SK-N-SH (cell line): ENCODE results near the gene OBP2A. TPM values are rescaled to one million over a fixed set of nuclear protein-coding genes. Genes with fewer than 3 reads are reported as not detected.

Experiments used
- CTCF ChIA-PET: fragments of 300-600, 350-600 bp; formaldehyde crosslinking; extraction: SDS; loops from one replicate; lab custom pipeline; 2021; lab: Yijun Ruan, JAX
- POLR2A ChIA-PET: fragments of 350-600 bp; sonication (Branson Sonifier 250); formaldehyde crosslinking; extraction: SDS; loops from one replicate; lab custom pipeline; 2020; ENCODE audit warnings: antibody characterized with exemption, inconsistent platforms; lab: Yijun Ruan, JAX
- DNase-seq: peaks from one replicate; pipeline ENCODE4 v3.0.0; 2012
- H2AFZ ChIP-seq: fragments of 200-600 bp; sonication (generic); 2 replicates; pipeline ENCODE4 v1.8.1; 2016; ENCODE audit warnings: antibody characterized with exemption, mild to moderate bottlenecking, low read depth
- H3F3A ChIP-seq: fragments of 200-600 bp; sonication (generic); replicated peaks from 2 replicates; pipeline ENCODE3; 2016; ENCODE audit warnings: antibody characterized with exemption, mild to moderate bottlenecking; ENCODE audit not compliant: insufficient read depth
- H3K27ac ChIP-seq, 2 experiments: fragments of 200-500 bp in 1 of 2; fragments of 200-600 bp in 1 of 2; sonication (Bioruptor generic) in 1 of 2; sonication (generic), shearing (Covaris generic) in 1 of 2; 2 replicates each; pipeline versions ENCODE4 v1.5.1 to v1.6.1; 2014 to 2016; ENCODE audit warnings: low read depth in 2 of 2, inconsistent platforms in 1 of 2, low read length in 1 of 2, mild to moderate bottlenecking in 1 of 2, mixed read lengths in 1 of 2
- H3K27me3 ChIP-seq: fragments of 200-600 bp; sonication (generic), shearing (Covaris generic); 2 replicates; pipeline ENCODE4 v1.6.1; 2016; ENCODE audit warnings: mixed run types; ENCODE audit not compliant: insufficient read depth
- H3K36me3 ChIP-seq, 2 experiments: fragments of 200-500 bp in 1 of 2; fragments of 200-600 bp in 1 of 2; sonication (Bioruptor generic) in 1 of 2; sonication (generic) in 1 of 2; replicated peaks in 1 of 2; 2 replicates each; pipeline versions ENCODE3 to v1.5.1; 2014 to 2016; ENCODE audit warnings: low read length in 1 of 2, mild to moderate bottlenecking in 1 of 2; ENCODE audit not compliant: insufficient read depth in 2 of 2, control insufficient read depth in 1 of 2
- H3K4me1 ChIP-seq, 2 experiments: fragments of 200-500 bp in 1 of 2; fragments of 200-600 bp in 1 of 2; sonication (Bioruptor generic) in 1 of 2; sonication (generic), shearing (Covaris generic) in 1 of 2; 2 replicates each; pipeline versions ENCODE4 v1.5.1 to v1.6.1; 2014 to 2016; ENCODE audit warnings: low read depth in 1 of 2, low read length in 1 of 2, mixed run types in 1 of 2; ENCODE audit not compliant: insufficient read depth in 2 of 2, control insufficient read depth in 1 of 2
- H3K4me2 ChIP-seq: fragments of 200-600 bp; sonication (generic), shearing (Covaris generic); 2 replicates; pipeline ENCODE4 v1.6.1; 2017; ENCODE audit warnings: mixed run types
- H3K4me3 ChIP-seq, 2 experiments: fragments of 200-500 bp in 1 of 2; fragments of 200-600 bp in 1 of 2; sonication (Bioruptor generic) in 1 of 2; sonication (generic), shearing (Covaris generic) in 1 of 2; 2 replicates each; pipeline versions ENCODE4 v1.5.1 to v1.8.1; 2014 to 2016; ENCODE audit warnings: low read depth in 2 of 2, inconsistent platforms in 1 of 2, low read length in 1 of 2, mild to moderate bottlenecking in 1 of 2, mixed read lengths in 1 of 2, moderate library complexity in 1 of 2
- H3K79me2 ChIP-seq: fragments of 200-600 bp; sonication (generic); 2 replicates; pipeline ENCODE4 v1.8.1; 2017; ENCODE audit warnings: mild to moderate bottlenecking; ENCODE audit not compliant: insufficient read depth
- H3K9ac ChIP-seq: fragments of 200-600 bp; sonication (generic); 2 replicates; pipeline ENCODE4 v1.6.1; 2017; ENCODE audit warnings: mixed run types
- H3K9me2 ChIP-seq: fragments of 200-600 bp; sonication (generic); 2 replicates; pipeline ENCODE4 v1.6.1; 2017; ENCODE audit warnings: mixed run types
- H3K9me3 ChIP-seq: fragments of 200-600 bp; sonication (generic); 2 replicates; pipeline ENCODE4 v1.6.1; 2017; ENCODE audit warnings: mixed run types, mild to moderate bottlenecking, moderate library complexity
- H4K20me1 ChIP-seq: fragments of 200-600 bp; sonication (generic); 2 replicates; pipeline ENCODE4 v1.6.1; 2017; ENCODE audit warnings: mild to moderate bottlenecking, mixed run types; ENCODE audit not compliant: insufficient read depth
- CHD2 ChIP-seq: fragments of 150-350 bp; IDR thresholded peaks from 2 replicates; pipeline ENCODE4 v1.6.1; 2018; ENCODE audit warnings: low read length; ENCODE audit not compliant: partially characterized antibody
- CTCF ChIP-seq: fragments of 200-600 bp; sonication (generic); IDR thresholded peaks from 2 replicates; pipeline ENCODE4 v1.6.1; 2017; ENCODE audit warnings: antibody characterized with exemption, mild to moderate bottlenecking, moderate library complexity
- EZH2phosphoT487 ChIP-seq: fragments of 200-600 bp; sonication (generic); IDR thresholded peaks from 2 replicates; pipeline ENCODE4 v1.6.1; 2017; ENCODE audit warnings: low read depth, mixed run types, mild to moderate bottlenecking, antibody characterized with exemption, moderate library complexity, borderline replicate concordance
- IRF3 ChIP-seq: fragments of 150-350 bp; IDR thresholded peaks from 2 replicates; pipeline ENCODE4 v1.6.1; 2016; ENCODE audit warnings: mild to moderate bottlenecking, low read depth, low read length
- JUND ChIP-seq: IDR thresholded peaks from 2 replicates; pipeline ENCODE4 v1.4.0; 2012
- MAX ChIP-seq: IDR thresholded peaks from 2 replicates; pipeline ENCODE4 v1.4.0; 2012; ENCODE audit warnings: low read depth
- MEF2A ChIP-seq: IDR thresholded peaks from 2 replicates; pipeline ENCODE4 v1.4.0; 2012; ENCODE audit warnings: low read depth, borderline replicate concordance
- MXI1 ChIP-seq: IDR thresholded peaks from 2 replicates; pipeline ENCODE4 v1.6.1; 2012; ENCODE audit warnings: mild to moderate bottlenecking, low read depth, low read length, improper control_type of control experiment
- NRF1 ChIP-seq: IDR thresholded peaks from 2 replicates; pipeline ENCODE4 v1.6.1; 2012; ENCODE audit warnings: low read depth, mild to moderate bottlenecking, low read length
- POLR2AphosphoS5 ChIP-seq: IDR thresholded peaks from 2 replicates; pipeline ENCODE4 v1.6.1; 2012; ENCODE audit warnings: low read depth, low read length
- REST ChIP-seq: IDR thresholded peaks from 2 replicates; pipeline ENCODE4 v1.6.1; 2012; ENCODE audit warnings: mild to moderate bottlenecking, low read depth, low read length, moderate library complexity
- RXRA ChIP-seq: IDR thresholded peaks from 2 replicates; pipeline ENCODE4 v1.4.0; 2012; ENCODE audit warnings: low read depth, mild to moderate bottlenecking, borderline replicate concordance
- SMC3 ChIP-seq: IDR thresholded peaks from 2 replicates; pipeline ENCODE4 v1.6.1; 2012; ENCODE audit warnings: low read depth, low read length, improper control_type of control experiment
- TAF1 ChIP-seq: IDR thresholded peaks from 2 replicates; pipeline ENCODE4 v1.6.1; 2012; ENCODE audit warnings: low read depth, mild to moderate bottlenecking, low read length, moderate library complexity, borderline replicate concordance
- YY1 ChIP-seq: IDR thresholded peaks from 2 replicates; pipeline ENCODE4 v1.4.0; 2012; ENCODE audit warnings: low read depth, mild to moderate bottlenecking
- ZBTB33 ChIP-seq: IDR thresholded peaks from 2 replicates; pipeline ENCODE4 v1.4.0; 2012; ENCODE audit warnings: low read depth, borderline replicate concordance
- WGBS: methylation state at CpG from one replicate; pipeline ENCODE4 v1.1.6; 2017; ENCODE audit warnings: low lambda C conversion rate; 5-methylcytosine and 5-hydroxymethylcytosine counted together
- polyA plus RNA-seq, 3 experiments: library from polyadenylated mRNA; depleted of rRNA; stranded (reverse); fragments of >200 nt; gene quantifications; 2 replicates each; pipeline ENCODE4 v1.2.3, GENCODE V29; 2012
- TF ChIP-seq, protein P1 (sequence below): IDR thresholded peaks from 2 replicates; pipeline ENCODE4; 2012
- TF ChIP-seq, protein P2 (sequence below): fragments of 150-350 bp; IDR thresholded peaks from 2 replicates; pipeline ENCODE4 v1.6.1; 2017; ENCODE audit warnings: antibody characterized with exemption, low read length, low read depth, borderline replicate concordance

Gene OBP2A
- polyA plus RNA-seq, 1 of the 3 experiments (the other 2 are of a cell fraction) = not detected

DNA sequence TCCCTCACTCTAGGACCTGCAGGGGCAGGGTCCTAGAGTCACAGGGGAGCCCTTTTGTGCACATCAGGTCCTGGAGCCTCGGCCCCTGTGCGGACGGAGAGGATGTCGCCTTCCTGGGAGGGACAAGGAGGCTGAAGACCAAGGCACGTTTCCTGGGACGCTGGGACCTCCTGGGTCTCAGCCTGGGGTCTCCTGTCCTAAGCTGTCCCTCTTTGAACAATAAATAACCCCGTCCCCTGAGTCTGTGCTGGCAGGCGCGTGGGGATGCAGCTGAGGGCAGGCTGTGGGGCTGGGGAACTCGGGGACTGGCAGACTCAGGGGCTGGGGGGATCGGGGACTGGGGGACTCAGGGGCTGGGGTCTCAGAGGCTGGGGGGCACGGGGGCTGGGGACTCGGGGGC lies 46.7 kb downstream of the OBP2A start:
- H3K27me3 ChIP-seq = no peaks in the 10 kb centered on the region
- no peaks in the 10 kb centered on the region for H3K9me3 ChIP-seq
- H4K20me1 ChIP-seq = no peaks in the 10 kb centered on the region
- no peak overlapping the region for H3K4me2 ChIP-seq
- H3F3A ChIP-seq = no peaks in the 10 kb centered on the region
- peaks cover 0 to 4% of the 10 kb centered on the region in 2 experiments; a peak in 1 of 4 replicates for H3K4me1 ChIP-seq
- no peak overlapping the region for H3K9ac ChIP-seq
- ChIA-PET CTCF (interaction anchor here (0.6 to 3.4 kb wide), 4 partner anchors 9 to 380 kb away, joined by 3 to 19 read pairs (median 6); no protein-coding TSS in a partner anchor), POLR2A (no interaction called here)
- no peak overlapping the region; a peak in 1 of 4 replicates for H3K27ac ChIP-seq
- no peaks in the 10 kb centered on the region for H3K36me3 ChIP-seq
- H3K9me2 ChIP-seq = no peaks in the 10 kb centered on the region
- no peak for DNase-seq
- no peaks in the 10 kb centered on the region for H3K79me2 ChIP-seq
- TF ChIP-seq CHD2 (no peak), ZBTB33 (no peak), IRF3 (no peak), POLR2AphosphoS5 (no peak), REST (no peak), JUND (no peak), CTCF (no peak), NRF1 (no peak), RXRA (no peak), MAX (no peak), MXI1 (no peak), TAF1 (no peak), MEF2A (no peak), YY1 (no peak), EZH2phosphoT487 (no peak), SMC3 (no peak)
- TF ChIP-seq, protein P1, sequence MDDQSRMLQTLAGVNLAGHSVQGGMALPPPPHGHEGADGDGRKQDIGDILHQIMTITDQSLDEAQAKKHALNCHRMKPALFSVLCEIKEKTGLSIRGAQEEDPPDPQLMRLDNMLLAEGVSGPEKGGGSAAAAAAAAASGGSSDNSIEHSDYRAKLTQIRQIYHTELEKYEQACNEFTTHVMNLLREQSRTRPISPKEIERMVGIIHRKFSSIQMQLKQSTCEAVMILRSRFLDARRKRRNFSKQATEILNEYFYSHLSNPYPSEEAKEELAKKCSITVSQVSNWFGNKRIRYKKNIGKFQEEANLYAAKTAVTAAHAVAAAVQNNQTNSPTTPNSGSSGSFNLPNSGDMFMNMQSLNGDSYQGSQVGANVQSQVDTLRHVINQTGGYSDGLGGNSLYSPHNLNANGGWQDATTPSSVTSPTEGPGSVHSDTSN = no peak
- TF ChIP-seq, protein P2, sequence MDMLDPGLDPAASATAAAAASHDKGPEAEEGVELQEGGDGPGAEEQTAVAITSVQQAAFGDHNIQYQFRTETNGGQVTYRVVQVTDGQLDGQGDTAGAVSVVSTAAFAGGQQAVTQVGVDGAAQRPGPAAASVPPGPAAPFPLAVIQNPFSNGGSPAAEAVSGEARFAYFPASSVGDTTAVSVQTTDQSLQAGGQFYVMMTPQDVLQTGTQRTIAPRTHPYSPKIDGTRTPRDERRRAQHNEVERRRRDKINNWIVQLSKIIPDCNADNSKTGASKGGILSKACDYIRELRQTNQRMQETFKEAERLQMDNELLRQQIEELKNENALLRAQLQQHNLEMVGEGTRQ = no peak
- no peak overlapping the region for H2AFZ ChIP-seq
- no peak overlapping the region for H3K4me3 ChIP-seq
- WGBS = 63% methylated on average over 3 of the region's 13 CpGs
